SK-N-SH (cell line): ENCODE data around the gene DBNL.

ENCODE experiments used
- EP300 ChIP-seq, 2 experiments: IDR thresholded peaks; 2 replicates each; pipeline versions ENCODE4 v1.4.0 to v1.6.1; 2012; ENCODE audit warnings: borderline replicate concordance in 1 of 2, low read depth in 1 of 2, low read length in 1 of 2
- EZH2phosphoT487 ChIP-seq: fragments of 200-600 bp; sonication (generic); IDR thresholded peaks from 2 replicates; pipeline ENCODE4 v1.6.1; 2017; ENCODE audit warnings: low read depth, mixed run types, mild to moderate bottlenecking, antibody characterized with exemption, moderate library complexity, borderline replicate concordance
- FOXM1 ChIP-seq: IDR thresholded peaks from 2 replicates; pipeline ENCODE4 v1.4.0; 2012; ENCODE audit warnings: low read depth, mild to moderate bottlenecking
- GABPA ChIP-seq: IDR thresholded peaks from 2 replicates; pipeline ENCODE4 v1.4.0; 2012; ENCODE audit warnings: low read depth, mild to moderate bottlenecking
- MEF2A ChIP-seq: IDR thresholded peaks from 2 replicates; pipeline ENCODE4 v1.4.0; 2012; ENCODE audit warnings: low read depth, borderline replicate concordance
- POLR2AphosphoS5 ChIP-seq: IDR thresholded peaks from 2 replicates; pipeline ENCODE4 v1.6.1; 2012; ENCODE audit warnings: low read depth, low read length
- RAD21 ChIP-seq: IDR thresholded peaks from 2 replicates; pipeline ENCODE4 v1.6.1; 2012; ENCODE audit warnings: mild to moderate bottlenecking, low read length
- RXRA ChIP-seq: IDR thresholded peaks from 2 replicates; pipeline ENCODE4 v1.4.0; 2012; ENCODE audit warnings: low read depth, mild to moderate bottlenecking, borderline replicate concordance
- TAF1 ChIP-seq: IDR thresholded peaks from 2 replicates; pipeline ENCODE4 v1.6.1; 2012; ENCODE audit warnings: low read depth, mild to moderate bottlenecking, low read length, moderate library complexity, borderline replicate concordance
- TF ChIP-seq, protein P1 (sequence below): fragments of 200-600 bp; sonication (generic); IDR thresholded peaks from 2 replicates; pipeline ENCODE4 v1.6.1; 2017; ENCODE audit warnings: antibody characterized with exemption, mild to moderate bottlenecking, moderate library complexity
- TF ChIP-seq, protein P2 (sequence below): IDR thresholded peaks from 2 replicates; pipeline ENCODE4 v1.4.0; 2012; ENCODE audit warnings: low read depth, borderline replicate concordance
- TF ChIP-seq, protein P3 (sequence below): IDR thresholded peaks from 2 replicates; pipeline ENCODE4 v1.4.0; 2012; ENCODE audit warnings: low read depth

DNA sequence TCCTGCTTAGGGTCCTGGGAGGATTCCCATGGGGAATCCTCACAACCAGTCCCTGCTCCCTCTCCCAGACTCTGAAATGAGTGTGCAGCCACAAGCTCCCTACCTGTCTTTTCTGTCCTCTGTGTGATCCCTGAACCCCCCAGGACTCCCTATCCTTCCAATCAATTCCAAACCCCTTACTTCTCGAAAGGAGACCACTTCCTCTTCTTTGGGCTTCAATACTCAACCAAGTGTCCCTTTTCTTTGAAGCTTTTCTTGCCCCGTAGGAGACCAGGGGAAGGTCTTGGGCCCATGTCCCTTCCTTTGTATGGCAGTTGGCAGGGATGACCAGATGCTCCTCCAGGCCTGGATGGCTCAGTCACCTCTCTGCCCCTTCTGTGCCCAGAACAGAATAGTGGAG is 61.3 kb downstream of the DBNL start:
- TF ChIP-seq POLR2AphosphoS5 (no peak), EZH2phosphoT487 (no peak), GABPA (no peak), FOXM1 (no peak), TAF1 (no peak), RAD21 (no peak), EP300 (IDR thresholded peaks at IDR 0.05; ENCODE audit: borderline replicate concordance in 1 of 2, low read depth in 1 of 2, low read length in 1 of 2) (no peak), RXRA (no peak), MEF2A (no peak)
- TF ChIP-seq, protein P1, sequence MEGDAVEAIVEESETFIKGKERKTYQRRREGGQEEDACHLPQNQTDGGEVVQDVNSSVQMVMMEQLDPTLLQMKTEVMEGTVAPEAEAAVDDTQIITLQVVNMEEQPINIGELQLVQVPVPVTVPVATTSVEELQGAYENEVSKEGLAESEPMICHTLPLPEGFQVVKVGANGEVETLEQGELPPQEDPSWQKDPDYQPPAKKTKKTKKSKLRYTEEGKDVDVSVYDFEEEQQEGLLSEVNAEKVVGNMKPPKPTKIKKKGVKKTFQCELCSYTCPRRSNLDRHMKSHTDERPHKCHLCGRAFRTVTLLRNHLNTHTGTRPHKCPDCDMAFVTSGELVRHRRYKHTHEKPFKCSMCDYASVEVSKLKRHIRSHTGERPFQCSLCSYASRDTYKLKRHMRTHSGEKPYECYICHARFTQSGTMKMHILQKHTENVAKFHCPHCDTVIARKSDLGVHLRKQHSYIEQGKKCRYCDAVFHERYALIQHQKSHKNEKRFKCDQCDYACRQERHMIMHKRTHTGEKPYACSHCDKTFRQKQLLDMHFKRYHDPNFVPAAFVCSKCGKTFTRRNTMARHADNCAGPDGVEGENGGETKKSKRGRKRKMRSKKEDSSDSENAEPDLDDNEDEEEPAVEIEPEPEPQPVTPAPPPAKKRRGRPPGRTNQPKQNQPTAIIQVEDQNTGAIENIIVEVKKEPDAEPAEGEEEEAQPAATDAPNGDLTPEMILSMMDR = no peak
- TF ChIP-seq, protein P2, sequence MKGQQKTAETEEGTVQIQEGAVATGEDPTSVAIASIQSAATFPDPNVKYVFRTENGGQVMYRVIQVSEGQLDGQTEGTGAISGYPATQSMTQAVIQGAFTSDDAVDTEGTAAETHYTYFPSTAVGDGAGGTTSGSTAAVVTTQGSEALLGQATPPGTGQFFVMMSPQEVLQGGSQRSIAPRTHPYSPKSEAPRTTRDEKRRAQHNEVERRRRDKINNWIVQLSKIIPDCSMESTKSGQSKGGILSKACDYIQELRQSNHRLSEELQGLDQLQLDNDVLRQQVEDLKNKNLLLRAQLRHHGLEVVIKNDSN = no peak
- TF ChIP-seq, protein P3, sequence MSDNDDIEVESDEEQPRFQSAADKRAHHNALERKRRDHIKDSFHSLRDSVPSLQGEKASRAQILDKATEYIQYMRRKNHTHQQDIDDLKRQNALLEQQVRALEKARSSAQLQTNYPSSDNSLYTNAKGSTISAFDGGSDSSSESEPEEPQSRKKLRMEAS = no peak
